GM23338 (cell line): ENCODE results near the gene DMAC1. TPM values are rescaled to one million over a fixed set of nuclear protein-coding genes. Genes with fewer than 3 reads are reported as not detected.

ENCODE experiments used
- ATAC-seq: fragments of 200-7000 bp; cut with Tn5 transposase; 3 replicates; pipeline ENCODE4 v1.9.1; 2020
- DNase-seq: peaks from one replicate; pipeline ENCODE4 v3.0.0-alpha.2; 2015; ENCODE audit warnings: low spot score
- H2AFZ ChIP-seq: fragments of 200-600 bp; sonication (generic); 2 replicates; pipeline ENCODE4 v1.8.0; 2016; ENCODE audit warnings: antibody characterized with exemption, mild to moderate bottlenecking, moderate library complexity
- H3F3A ChIP-seq: fragments of 200-600 bp; sonication (generic); replicated peaks from 2 replicates; pipeline ENCODE4 v1.8.0; 2017; ENCODE audit warnings: antibody characterized with exemption, mixed run types, low read depth
- H3K27ac ChIP-seq: fragments of 200-600 bp; sonication (generic); 2 replicates; pipeline ENCODE4 v1.6.1; 2016; ENCODE audit warnings: low read depth
- H3K27me3 ChIP-seq: fragments of 200-600 bp; sonication (generic); 2 replicates; pipeline ENCODE4 v1.8.0; 2016; ENCODE audit warnings: mild to moderate bottlenecking, mixed run types, moderate library complexity; ENCODE audit not compliant: insufficient read depth
- H3K36me3 ChIP-seq: fragments of 200-600 bp; sonication (generic); 2 replicates; pipeline ENCODE4 v1.8.0; 2016; ENCODE audit warnings: mild to moderate bottlenecking; ENCODE audit not compliant: insufficient read depth
- H3K4me1 ChIP-seq: fragments of 200-600 bp; sonication (generic); 2 replicates; pipeline ENCODE4 v1.8.0; 2016; ENCODE audit warnings: mild to moderate bottlenecking, moderate library complexity; ENCODE audit not compliant: insufficient read depth
- H3K4me2 ChIP-seq: fragments of 200-600 bp; sonication (generic); 2 replicates; pipeline ENCODE4 v1.7.1; 2017; ENCODE audit warnings: mixed run types
- H3K4me3 ChIP-seq: fragments of 200-600 bp; sonication (generic); 2 replicates; pipeline ENCODE4 v1.6.1; 2016; ENCODE audit warnings: mixed run types
- H3K79me2 ChIP-seq: fragments of 200-600 bp; sonication (generic); replicated peaks from 2 replicates; pipeline ENCODE4 v1.8.0; 2017; ENCODE audit warnings: mild to moderate bottlenecking; ENCODE audit not compliant: insufficient read depth
- H3K9me2 ChIP-seq: fragments of 200-600 bp; sonication (generic); 2 replicates; pipeline ENCODE4 v1.8.0; 2017; ENCODE audit not compliant: insufficient read depth
- H4K20me1 ChIP-seq: fragments of 200-600 bp; sonication (generic); replicated peaks from 2 replicates; pipeline ENCODE4 v1.8.0; 2017; ENCODE audit warnings: mild to moderate bottlenecking; ENCODE audit not compliant: insufficient read depth
- H3K27ac Mint-ChIP-seq: 2 replicates; pipeline ENCODE4 v1.8.0; 2020; ENCODE audit warnings: inconsistent platforms, mild to moderate bottlenecking, moderate library complexity, mixed read lengths
- H3K27me3 Mint-ChIP-seq: 3 replicates; pipeline ENCODE4 v1.8.0; 2022; ENCODE audit warnings: low read depth, mild to moderate bottlenecking, moderate library complexity, mixed read lengths, inconsistent platforms; ENCODE audit not compliant: insufficient read depth, poor library complexity
- H3K36me3 Mint-ChIP-seq: 3 replicates; pipeline ENCODE4 v1.8.0; 2021; ENCODE audit warnings: low read depth, mild to moderate bottlenecking, inconsistent platforms, moderate library complexity, mixed read lengths
- H3K4me1 Mint-ChIP-seq: 3 replicates; pipeline ENCODE4 v1.8.0; 2020; ENCODE audit warnings: mild to moderate bottlenecking, inconsistent platforms, mixed read lengths
- H3K4me3 Mint-ChIP-seq: 3 replicates; pipeline ENCODE4 v1.8.0; 2021; ENCODE audit warnings: moderate library complexity, mild to moderate bottlenecking, inconsistent platforms, mixed read lengths
- H3K9me3 Mint-ChIP-seq: 3 replicates; pipeline ENCODE4 v1.8.0; 2020; ENCODE audit warnings: moderate library complexity, mild to moderate bottlenecking, inconsistent platforms, mixed read lengths
- CREB1 ChIP-seq: fragments of 250-450 bp; sonication (Bioruptor Pico); IDR thresholded peaks from 2 replicates; pipeline ENCODE4 v1.5.0; 2020; ENCODE audit warnings: low read depth, mild to moderate bottlenecking, moderate library complexity
- ETS1 ChIP-seq: IDR thresholded peaks from 2 replicates; pipeline ENCODE4 v1.6.1; 2016; ENCODE audit warnings: antibody characterized with exemption
- EZH2 ChIP-seq: fragments of 200-600 bp; sonication (generic); IDR thresholded peaks from one replicate; pipeline ENCODE4 v1.8.0; 2017; ENCODE audit warnings: antibody characterized with exemption, mild to moderate bottlenecking, low read depth; ENCODE audit not compliant: unreplicated experiment
- EZH2phosphoT487 ChIP-seq: fragments of 200-600 bp; sonication (generic); IDR thresholded peaks from one replicate; pipeline ENCODE4 v1.8.1; 2018; ENCODE audit warnings: antibody characterized with exemption; ENCODE audit not compliant: unreplicated experiment
- JUNB ChIP-seq: IDR thresholded peaks from one replicate; pipeline ENCODE4 v1.6.1; 2016; ENCODE audit warnings: antibody characterized with exemption; ENCODE audit not compliant: unreplicated experiment
- NANOG ChIP-seq: IDR thresholded peaks from 2 replicates; pipeline ENCODE4 v1.6.1; 2016; ENCODE audit warnings: antibody characterized with exemption, borderline replicate concordance
- POLR2AphosphoS5 ChIP-seq: IDR thresholded peaks from 2 replicates; pipeline ENCODE4 v1.6.1; 2016; ENCODE audit warnings: antibody characterized with exemption, low read depth
- REST ChIP-seq: IDR thresholded peaks from one replicate; pipeline ENCODE4 v1.6.1; 2018; ENCODE audit warnings: antibody characterized with exemption; ENCODE audit not compliant: unreplicated experiment
- STAT1 ChIP-seq: IDR thresholded peaks from one replicate; pipeline ENCODE4 v1.6.1; 2016; ENCODE audit warnings: antibody characterized with exemption; ENCODE audit not compliant: unreplicated experiment
- ZNF114 ChIP-seq: fragments of 250-450 bp; sonication (Bioruptor Pico); IDR thresholded peaks from 2 replicates; pipeline ENCODE4 v1.5.0; 2020; ENCODE audit warnings: mild to moderate bottlenecking, moderate library complexity
- ZNF331 ChIP-seq: fragments of 250-450 bp; sonication (Bioruptor Pico); IDR thresholded peaks from 2 replicates; pipeline ENCODE4 v1.5.0; 2020; ENCODE audit warnings: low read depth, mild to moderate bottlenecking, moderate library complexity
- ZNF462 ChIP-seq: fragments of 250-450 bp; sonication (Bioruptor Pico); IDR thresholded peaks from 2 replicates; pipeline ENCODE4 v1.5.0; 2020; ENCODE audit warnings: mild to moderate bottlenecking, moderate library complexity
- polyA plus RNA-seq: library from polyadenylated mRNA; unstranded; fragments of >200 nt; fragmentation: Nextera tagmentation; extraction: Ambion mirVana; gene quantifications from 2 replicates; pipeline ENCODE4 v1.2.1, GENCODE V29; 2016
- total RNA-seq: library from RNA; depleted of rRNA; stranded (reverse); fragments of >200 nt; shearing (Covaris generic); gene quantifications from 2 replicates; pipeline ENCODE4 v1.2.3, GENCODE V29; 2014
- TF ChIP-seq, protein P1 (sequence below), 2 experiments: fragments of 200-600 bp in 1 of 2; sonication (generic) in 1 of 2; conservative IDR thresholded peaks; 2 replicates each; pipeline versions ENCODE4 v1.5.1 to v1.6.1; 2016 to 2017; ENCODE audit warnings: antibody characterized with exemption in 2 of 2, low read depth in 2 of 2, mild to moderate bottlenecking in 2 of 2, moderate library complexity in 1 of 2

DMAC1 gene
- total and polyA plus RNA-seq, 2 experiments from 2014 or later, result 24.6 to 116 TPM

DNA sequence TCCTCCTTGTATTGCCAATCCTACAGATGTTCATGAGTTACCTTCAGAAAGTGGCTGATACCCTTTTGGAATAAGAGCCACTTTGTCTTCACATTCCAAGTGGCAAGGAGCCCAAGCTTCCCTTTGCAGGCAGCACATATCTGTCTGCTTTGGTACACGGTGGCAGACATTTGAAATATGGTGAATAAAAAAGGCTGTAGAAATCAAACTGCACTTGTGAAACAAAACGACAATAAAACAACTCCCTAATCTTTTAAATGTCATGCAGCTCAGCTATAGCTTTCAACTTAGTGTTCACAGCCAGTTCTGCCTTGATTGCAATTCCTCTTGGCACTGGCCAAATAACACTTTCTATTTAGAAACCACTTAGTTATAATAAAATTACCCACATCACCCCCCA lies 35.0 kb upstream of the DMAC1 start:
- H3K79me2 ChIP-seq, result no peaks in the 10 kb centered on the region
- no peak overlapping the region for H3K4me3 ChIP-seq
- no peak for ATAC-seq
- Mint-ChIP-seq H3K4me1 (no peaks in the 10 kb centered on the region), H3K9me3 (peaks cover 7% of the 10 kb centered on the region; the same call in 1 of the 3 replicates), H3K4me3 (no peak overlapping the region), H3K27ac (no peak overlapping the region), H3K27me3 (no peaks in the 10 kb centered on the region), H3K36me3 (no peaks in the 10 kb centered on the region)
- no peak for DNase-seq
- no peaks in the 10 kb centered on the region for H3K27me3 ChIP-seq
- H3K4me2 ChIP-seq, result no peak overlapping the region
- H3K9me2 ChIP-seq, result 0 out of 2 replicates have a peak, but pooled peaks cover 9% of the 10 kb centered on the region
- TF ChIP-seq ZNF331 (CRISPR knock-in tag) (no peak), ZNF114 (no peak), JUNB (no peak), ETS1 (no peak), NANOG (no peak), POLR2AphosphoS5 (no peak), CREB1 (CRISPR knock-in tag) (no peak), STAT1 (no peak), EZH2phosphoT487 (no peak), EZH2 (no peak), ZNF462 (CRISPR knock-in tag) (no peak), REST (no peak)
- TF ChIP-seq, protein P1, sequence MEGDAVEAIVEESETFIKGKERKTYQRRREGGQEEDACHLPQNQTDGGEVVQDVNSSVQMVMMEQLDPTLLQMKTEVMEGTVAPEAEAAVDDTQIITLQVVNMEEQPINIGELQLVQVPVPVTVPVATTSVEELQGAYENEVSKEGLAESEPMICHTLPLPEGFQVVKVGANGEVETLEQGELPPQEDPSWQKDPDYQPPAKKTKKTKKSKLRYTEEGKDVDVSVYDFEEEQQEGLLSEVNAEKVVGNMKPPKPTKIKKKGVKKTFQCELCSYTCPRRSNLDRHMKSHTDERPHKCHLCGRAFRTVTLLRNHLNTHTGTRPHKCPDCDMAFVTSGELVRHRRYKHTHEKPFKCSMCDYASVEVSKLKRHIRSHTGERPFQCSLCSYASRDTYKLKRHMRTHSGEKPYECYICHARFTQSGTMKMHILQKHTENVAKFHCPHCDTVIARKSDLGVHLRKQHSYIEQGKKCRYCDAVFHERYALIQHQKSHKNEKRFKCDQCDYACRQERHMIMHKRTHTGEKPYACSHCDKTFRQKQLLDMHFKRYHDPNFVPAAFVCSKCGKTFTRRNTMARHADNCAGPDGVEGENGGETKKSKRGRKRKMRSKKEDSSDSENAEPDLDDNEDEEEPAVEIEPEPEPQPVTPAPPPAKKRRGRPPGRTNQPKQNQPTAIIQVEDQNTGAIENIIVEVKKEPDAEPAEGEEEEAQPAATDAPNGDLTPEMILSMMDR (conservative IDR thresholded peaks at IDR 0.05; ENCODE audit: low read depth in 2 of 2), result no peak
- no peak overlapping the region for H3K27ac ChIP-seq
- H3F3A ChIP-seq, result no peaks in the 10 kb centered on the region
- no peaks in the 10 kb centered on the region for H3K4me1 ChIP-seq
- no peaks in the 10 kb centered on the region for H3K36me3 ChIP-seq
- H2AFZ ChIP-seq, result no peak overlapping the region
- no peaks in the 10 kb centered on the region for H4K20me1 ChIP-seq
